ENCODE measurements around the gene USP38. TPM values are rescaled to one million over a fixed set of nuclear protein-coding genes. Genes with fewer than 3 reads are reported as not detected.
A peak's percentile ranks its signal among the peaks of the same experiment; 100 is the strongest.
"Not testable (repeated sequence)": the region's sequence is repeated elsewhere in the genome, so short reads cannot be mapped to it uniquely, and the experiment has no call there.

The USP38 gene
- total and polyA plus RNA-seq, 3 donors from 2014 or later = 21.2 to 23.8 (median 22.9) TPM

DNA sequence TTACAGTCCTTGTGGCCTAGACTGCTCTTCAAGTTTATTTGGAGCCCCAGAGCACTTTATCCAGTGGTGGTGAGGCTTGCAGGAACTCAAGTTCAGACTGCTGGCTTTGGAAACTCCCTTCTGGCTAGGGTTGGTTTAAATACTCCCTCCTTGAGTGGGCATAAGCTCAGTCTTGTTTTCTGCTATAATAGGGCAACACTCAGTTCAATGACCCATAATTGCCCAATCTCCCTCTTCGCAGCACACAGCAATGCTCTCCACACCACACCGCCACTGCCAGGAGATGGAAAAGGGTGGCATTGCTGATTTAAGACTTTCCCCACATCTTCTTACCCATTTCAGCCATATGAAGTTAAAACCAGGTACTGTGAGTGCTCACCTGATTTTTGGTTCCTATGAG, 27.9 kb upstream of the USP38 start:
- Histone ChIP-seq H3K36me3 (ENCODE audit: low read depth, missing control alignments) (no peaks in the 10 kb centered on the region), H3K9me3 (no peaks in the 10 kb centered on the region), H3K27me3 (no peaks in the 10 kb centered on the region), H3K4me1 (no peaks in the 10 kb centered on the region), H3K4me3 (no peak overlapping the region), H3K27ac (no peak overlapping the region)
- TF ChIP-seq, protein P1, sequence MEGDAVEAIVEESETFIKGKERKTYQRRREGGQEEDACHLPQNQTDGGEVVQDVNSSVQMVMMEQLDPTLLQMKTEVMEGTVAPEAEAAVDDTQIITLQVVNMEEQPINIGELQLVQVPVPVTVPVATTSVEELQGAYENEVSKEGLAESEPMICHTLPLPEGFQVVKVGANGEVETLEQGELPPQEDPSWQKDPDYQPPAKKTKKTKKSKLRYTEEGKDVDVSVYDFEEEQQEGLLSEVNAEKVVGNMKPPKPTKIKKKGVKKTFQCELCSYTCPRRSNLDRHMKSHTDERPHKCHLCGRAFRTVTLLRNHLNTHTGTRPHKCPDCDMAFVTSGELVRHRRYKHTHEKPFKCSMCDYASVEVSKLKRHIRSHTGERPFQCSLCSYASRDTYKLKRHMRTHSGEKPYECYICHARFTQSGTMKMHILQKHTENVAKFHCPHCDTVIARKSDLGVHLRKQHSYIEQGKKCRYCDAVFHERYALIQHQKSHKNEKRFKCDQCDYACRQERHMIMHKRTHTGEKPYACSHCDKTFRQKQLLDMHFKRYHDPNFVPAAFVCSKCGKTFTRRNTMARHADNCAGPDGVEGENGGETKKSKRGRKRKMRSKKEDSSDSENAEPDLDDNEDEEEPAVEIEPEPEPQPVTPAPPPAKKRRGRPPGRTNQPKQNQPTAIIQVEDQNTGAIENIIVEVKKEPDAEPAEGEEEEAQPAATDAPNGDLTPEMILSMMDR (IDR thresholded peaks at IDR 0.05) = no peak
- TF ChIP-seq POLR2A (IDR thresholded peaks at IDR 0.05) = no peak
- 95 to 100% methylated on average over 2 of the region's 2 CpGs for WGBS, 2 donors
- DNase-seq = no peak
- intact Hi-C loops (cut with DNase I; ENCODE audit: low total_unique reads) = no loop called here

DNA sequence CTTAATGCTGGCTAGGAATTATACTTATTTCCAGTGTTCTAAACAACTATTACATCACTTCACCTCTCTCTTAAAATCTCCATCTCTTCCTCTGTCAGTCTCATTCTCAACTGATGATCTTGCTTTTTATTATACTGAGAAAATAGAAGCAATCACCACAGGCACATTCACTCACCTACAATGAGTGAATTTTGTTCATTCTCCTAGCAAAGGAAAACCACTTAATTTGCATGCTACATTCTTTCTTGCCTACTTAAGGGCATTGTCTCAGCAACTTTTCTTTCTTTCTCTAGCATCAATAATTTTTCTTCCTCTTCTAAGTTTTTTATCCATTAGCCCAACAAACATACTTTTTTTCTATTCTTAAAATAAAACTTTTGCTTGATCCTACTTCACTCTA, 21.1 kb upstream of the USP38 start:
- Histone ChIP-seq H3K9me3 (no peaks in the 10 kb centered on the region), H3K4me1 (no peaks in the 10 kb centered on the region), H3K4me3 (no peak overlapping the region), H3K27ac (no peak overlapping the region), H3K36me3 (ENCODE audit: low read depth, missing control alignments) (no peaks in the 10 kb centered on the region), H3K27me3 (no peaks in the 10 kb centered on the region)
- DNase-seq = no peak
- intact Hi-C loops (cut with DNase I; ENCODE audit: low total_unique reads) = no loop called here
- TF ChIP-seq, protein P1 (IDR thresholded peaks at IDR 0.05) = no peak
- TF ChIP-seq POLR2A (IDR thresholded peaks at IDR 0.05) = no peak

DNA sequence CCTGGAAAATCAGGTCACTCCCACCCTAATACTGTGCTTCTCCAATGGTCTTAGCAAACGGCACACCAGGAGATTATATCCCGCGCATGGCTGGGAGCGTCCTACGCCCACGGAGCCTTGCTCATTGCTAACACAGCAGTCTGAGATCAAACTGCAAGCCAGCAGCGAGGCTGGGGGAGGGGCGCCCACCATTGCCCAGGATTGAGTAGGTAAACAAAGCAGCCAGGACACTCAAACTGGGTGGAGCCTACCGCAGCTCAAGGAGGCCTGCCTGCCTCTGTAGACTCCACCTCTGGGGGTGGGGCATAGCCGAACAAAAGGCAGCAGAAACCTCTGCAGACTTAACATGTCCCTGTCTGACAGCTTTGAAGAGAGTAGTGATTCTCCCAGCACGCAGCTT, 18.0 kb upstream of the USP38 start:
- WGBS, 2 donors = 93 to 94% methylated on average over 8 to 11 of the region's 11 CpGs
- H3K36me3 ChIP-seq (ENCODE audit: low read depth, missing control alignments); H3K4me1 ChIP-seq; H3K27me3 ChIP-seq; H3K4me3 ChIP-seq; DNase-seq; H3K27ac ChIP-seq; H3K9me3 ChIP-seq; intact Hi-C loops (cut with DNase I; ENCODE audit: low total_unique reads): not testable (repeated sequence)

DNA sequence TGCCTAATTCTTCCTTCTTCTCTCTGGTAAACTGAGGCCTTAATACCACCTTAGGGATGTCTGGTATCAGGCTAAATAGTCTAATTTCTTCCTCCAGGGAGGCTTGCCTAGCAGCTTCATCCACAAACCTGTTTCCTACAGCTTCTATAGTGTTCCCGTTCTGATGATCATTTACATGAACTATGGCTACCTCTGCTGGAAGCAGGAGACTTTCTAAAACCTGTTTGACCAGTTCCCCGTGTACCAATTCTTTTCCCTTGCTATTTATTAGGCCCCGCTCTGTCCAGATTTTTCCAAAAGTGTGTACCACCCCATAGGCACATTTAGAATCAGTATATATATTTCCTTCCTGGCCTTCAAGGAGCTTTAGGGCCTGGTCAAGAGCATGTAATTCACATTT, 5.8 kb upstream of the USP38 start:
- 96 to 98% methylated on average over 3 of the region's 3 CpGs for WGBS, 2 donors
- intact Hi-C loops (cut with DNase I; ENCODE audit: low total_unique reads) = no loop called here
- no peak for TF ChIP-seq POLR2A (IDR thresholded peaks at IDR 0.05)
- TF ChIP-seq, protein P1 (IDR thresholded peaks at IDR 0.05) = no peak
- Histone ChIP-seq H3K4me1 (peaks cover 6% of the 10 kb centered on the region), H3K36me3 (ENCODE audit: low read depth, missing control alignments) (no peaks in the 10 kb centered on the region), H3K4me3 (no peak overlapping the region), H3K27me3 (no peaks in the 10 kb centered on the region), H3K9me3 (no peaks in the 10 kb centered on the region), H3K27ac (no peak overlapping the region)
- DNase-seq = no peak

DNA sequence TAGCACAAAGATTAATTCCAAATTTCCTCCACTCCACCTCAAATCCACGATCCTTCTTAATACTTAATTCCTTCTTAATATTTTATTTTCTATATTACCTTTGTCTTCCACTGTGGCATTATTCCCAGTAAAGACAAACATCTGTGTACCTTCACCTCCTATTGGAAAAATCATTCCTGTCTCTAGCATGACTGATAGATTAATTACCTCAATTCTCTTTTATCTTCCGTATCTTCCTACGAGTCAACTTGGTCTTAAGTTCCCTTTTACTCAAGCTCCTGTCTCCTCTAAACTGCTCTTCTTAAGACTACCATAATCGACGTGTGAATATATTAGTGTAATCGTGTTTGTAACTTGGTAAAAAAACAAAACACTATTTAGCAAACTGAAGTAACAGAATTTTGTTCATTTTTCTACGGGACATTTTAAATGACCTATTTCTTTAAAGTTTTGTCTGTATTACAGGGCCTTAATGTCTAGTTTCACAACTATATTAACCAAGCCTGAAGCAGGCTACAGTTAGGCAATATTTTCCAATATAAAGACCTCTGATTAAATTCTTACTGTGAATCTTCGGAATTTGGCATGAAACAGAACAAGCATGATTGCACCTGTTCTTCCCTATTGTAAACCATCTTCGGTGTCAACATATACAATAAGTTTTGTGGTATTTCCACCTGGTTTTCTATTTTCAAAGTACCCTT, 1.1 kb upstream of the USP38 start:
- no peaks in the 10 kb centered on the region for H3K9me3 ChIP-seq
- WGBS, 2 donors = 35 to 37% methylated on average over 9 of the region's 9 CpGs
- H3K27ac ChIP-seq = peak overlapping the region; percentile 92 to 95
- TF ChIP-seq POLR2A (IDR thresholded peaks at IDR 0.05) = no peak
- TF ChIP-seq, protein P1 (IDR thresholded peaks at IDR 0.05) = no peak
- H3K36me3 ChIP-seq (ENCODE audit: low read depth, missing control alignments) = no peaks in the 10 kb centered on the region
- H3K4me1 ChIP-seq = peaks cover 13% of the 10 kb centered on the region
- no peaks in the 10 kb centered on the region for H3K27me3 ChIP-seq
- DNase-seq = no peak
- intact Hi-C loops (cut with DNase I; ENCODE audit: low total_unique reads) = no loop called here
- H3K4me3 ChIP-seq = peak overlapping the region; percentile 92 to 97
